Measurements from ENCODE around the gene PHACTR2.

The PHACTR2 gene

GRCh38 chr6:143677577-143677890 lies 231 bp upstream of the PHACTR2 start:
- Histone ChIP-seq H3K36me3 (no peaks in the 10 kb centered on the region; the same call in 1 of the 2 replicates), H3K4me3 (ENCODE audit: low read depth, low read length) (peak overlapping the region; percentile 84), H3K9me3 (ENCODE audit: severe bottlenecking) (peaks cover 5% of the 10 kb centered on the region), H3K27me3 (ENCODE audit: insufficient read depth, low read depth, severe bottlenecking) (no peaks in the 10 kb centered on the region), H3K27ac (no peak overlapping the region)
- no peak for DNase-seq
- TF ChIP-seq, protein P1, sequence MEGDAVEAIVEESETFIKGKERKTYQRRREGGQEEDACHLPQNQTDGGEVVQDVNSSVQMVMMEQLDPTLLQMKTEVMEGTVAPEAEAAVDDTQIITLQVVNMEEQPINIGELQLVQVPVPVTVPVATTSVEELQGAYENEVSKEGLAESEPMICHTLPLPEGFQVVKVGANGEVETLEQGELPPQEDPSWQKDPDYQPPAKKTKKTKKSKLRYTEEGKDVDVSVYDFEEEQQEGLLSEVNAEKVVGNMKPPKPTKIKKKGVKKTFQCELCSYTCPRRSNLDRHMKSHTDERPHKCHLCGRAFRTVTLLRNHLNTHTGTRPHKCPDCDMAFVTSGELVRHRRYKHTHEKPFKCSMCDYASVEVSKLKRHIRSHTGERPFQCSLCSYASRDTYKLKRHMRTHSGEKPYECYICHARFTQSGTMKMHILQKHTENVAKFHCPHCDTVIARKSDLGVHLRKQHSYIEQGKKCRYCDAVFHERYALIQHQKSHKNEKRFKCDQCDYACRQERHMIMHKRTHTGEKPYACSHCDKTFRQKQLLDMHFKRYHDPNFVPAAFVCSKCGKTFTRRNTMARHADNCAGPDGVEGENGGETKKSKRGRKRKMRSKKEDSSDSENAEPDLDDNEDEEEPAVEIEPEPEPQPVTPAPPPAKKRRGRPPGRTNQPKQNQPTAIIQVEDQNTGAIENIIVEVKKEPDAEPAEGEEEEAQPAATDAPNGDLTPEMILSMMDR (IDR thresholded peaks at IDR 0.05; ENCODE audit: low read depth, low read length) = no peak

DNA sequence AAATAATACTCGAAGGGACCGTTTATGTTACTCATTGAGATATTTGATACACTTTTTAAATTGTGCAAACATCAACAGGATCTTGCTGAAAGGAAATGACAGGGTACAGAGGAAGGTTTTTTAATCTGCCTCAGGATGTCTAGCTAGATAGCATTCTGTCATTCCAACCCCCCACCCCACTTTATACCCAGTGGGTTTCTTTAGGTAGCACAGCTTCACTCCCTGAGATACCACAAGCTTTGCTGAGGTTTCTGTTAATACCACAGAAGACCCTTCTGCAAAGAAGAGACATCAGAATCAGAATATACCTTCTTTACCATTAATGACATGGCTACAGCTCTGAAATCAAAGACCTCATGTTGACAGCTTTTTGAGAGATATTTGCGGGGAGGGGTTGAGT lies 1.3 kb downstream of the PHACTR2 start:
- Histone ChIP-seq H3K27me3 (ENCODE audit: insufficient read depth, low read depth, severe bottlenecking) (no peaks in the 10 kb centered on the region), H3K4me3 (ENCODE audit: low read depth, low read length) (peak overlapping the region; percentile 84), H3K36me3 (no peaks in the 10 kb centered on the region; the same call in 1 of the 2 replicates), H3K27ac (peak overlapping the region; percentile 74), H3K9me3 (ENCODE audit: severe bottlenecking) (peaks cover 8% of the 10 kb centered on the region)
- DNase-seq = no peak
- TF ChIP-seq, protein P1 (IDR thresholded peaks at IDR 0.05; ENCODE audit: low read depth, low read length) = no peak

- no peak overlapping the region; the same call in 1 of the 2 replicates for H3K27ac ChIP-seq
- DNase-seq = no peak
- H3K9me3 ChIP-seq (ENCODE audit: severe bottlenecking) = peaks cover 8% of the 10 kb centered on the region
- H3K36me3 ChIP-seq = no peaks in the 10 kb centered on the region; the same call in 1 of the 2 replicates
- no peaks in the 10 kb centered on the region for H3K27me3 ChIP-seq (ENCODE audit: insufficient read depth, low read depth, severe bottlenecking)
- peak overlapping the region; percentile 84 for H3K4me3 ChIP-seq (ENCODE audit: low read depth, low read length)
- TF ChIP-seq, protein P1 (IDR thresholded peaks at IDR 0.05; ENCODE audit: low read depth, low read length) = no peak
Measured at GRCh38 chr6:143680141-143680540, 2.4 kb downstream of the PHACTR2 start.

GRCh38 chr6:143682805-143683204 lies 5.0 kb downstream of the PHACTR2 start:
- Histone ChIP-seq H3K27ac (no peak overlapping the region), H3K27me3 (ENCODE audit: insufficient read depth, low read depth, severe bottlenecking) (no peaks in the 10 kb centered on the region), H3K9me3 (ENCODE audit: severe bottlenecking) (peaks cover 8% of the 10 kb centered on the region), H3K4me3 (ENCODE audit: low read depth, low read length) (no peak overlapping the region), H3K36me3 (no peaks in the 10 kb centered on the region; the same call in 1 of the 2 replicates)
- TF ChIP-seq, protein P1 (IDR thresholded peaks at IDR 0.05; ENCODE audit: low read depth, low read length) = no peak
- DNase-seq = no peak

DNA sequence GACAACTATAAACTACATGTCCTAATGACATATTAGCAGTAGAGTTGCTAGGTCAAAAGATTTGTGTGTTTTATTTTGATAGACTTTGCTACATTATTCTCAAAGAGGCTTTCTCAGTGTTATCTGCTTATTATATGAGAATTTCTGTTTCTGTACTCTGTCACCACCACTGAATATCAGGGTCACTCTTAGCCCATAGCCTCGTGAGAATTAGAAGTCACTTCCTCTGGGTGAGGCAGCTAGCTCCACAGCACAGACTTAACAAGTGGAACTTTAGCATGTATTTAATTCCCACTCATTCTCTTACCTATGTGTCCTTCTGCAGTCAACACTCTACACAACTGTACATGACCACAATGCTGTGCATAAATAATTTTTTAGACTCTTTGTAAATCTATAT lies 6.7 kb downstream of the PHACTR2 start:
- TF ChIP-seq, protein P1 (IDR thresholded peaks at IDR 0.05; ENCODE audit: low read depth, low read length) = no peak
- Histone ChIP-seq H3K9me3 (ENCODE audit: severe bottlenecking) (peaks cover 8% of the 10 kb centered on the region), H3K36me3 (no peaks in the 10 kb centered on the region), H3K27ac (no peak overlapping the region), H3K27me3 (ENCODE audit: insufficient read depth, low read depth, severe bottlenecking) (no peaks in the 10 kb centered on the region), H3K4me3 (ENCODE audit: low read depth, low read length) (no peak overlapping the region)
- no peak for DNase-seq

- Histone ChIP-seq H3K27ac (no peak overlapping the region), H3K9me3 (ENCODE audit: severe bottlenecking) (peaks cover 8% of the 10 kb centered on the region), H3K36me3 (no peaks in the 10 kb centered on the region), H3K27me3 (ENCODE audit: insufficient read depth, low read depth, severe bottlenecking) (no peaks in the 10 kb centered on the region), H3K4me3 (ENCODE audit: low read depth, low read length) (no peak overlapping the region)
- DNase-seq = no peak
- TF ChIP-seq, protein P1 (IDR thresholded peaks at IDR 0.05; ENCODE audit: low read depth, low read length) = no peak
Measured at GRCh38 chr6:143685653-143686052, 7.9 kb downstream of the PHACTR2 start.

Data from WERI-Rb-1 (cell line).